ENCODE measurements around the gene SNX10. TPM values are rescaled to one million over a fixed set of nuclear protein-coding genes. Genes with fewer than 3 reads are reported as not detected.

SNX10 gene
- total and polyA plus RNA-seq, 2 donors (not counting 1 experiment from before 2014, with no cell fraction given) = under 0.01 to 0.41 TPM

DNA sequence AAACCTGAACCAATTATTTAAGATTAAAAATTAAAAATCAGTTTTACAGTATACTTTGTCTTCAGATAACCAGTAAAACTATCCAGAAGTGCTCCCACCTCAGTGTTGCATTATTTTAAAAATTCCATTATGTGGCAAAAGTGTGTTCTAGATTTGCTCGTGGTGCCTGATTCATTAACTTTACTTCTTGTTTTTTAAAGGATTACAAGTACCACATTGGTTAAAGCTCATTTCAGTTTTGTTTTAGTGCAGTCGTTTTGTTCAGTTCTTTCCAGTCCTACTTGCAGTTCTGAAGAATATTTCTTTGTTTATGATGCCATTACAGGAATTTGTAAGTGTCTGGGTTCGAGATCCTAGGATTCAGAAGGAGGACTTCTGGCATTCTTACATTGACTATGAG is 69.0 kb downstream of the SNX10 start:
- Histone ChIP-seq H3K27me3 (ENCODE audit: control insufficient read depth, insufficient read depth, low read length) (no peaks in the 10 kb centered on the region), H2AFZ (ENCODE audit: low read length) (no peak overlapping the region), H4K20me1 (ENCODE audit: control insufficient read depth, extremely low read depth, insufficient read depth, low read length) (no peaks in the 10 kb centered on the region), H3K9me3 (ENCODE audit: control insufficient read depth, insufficient read depth, low read depth, low read length) (no peaks in the 10 kb centered on the region), H3K9ac (ENCODE audit: insufficient read depth, low read length) (no peak overlapping the region), H3K27ac (ENCODE audit: insufficient read depth, low read length) (no peak overlapping the region), H3K79me2 (ENCODE audit: control insufficient read depth, insufficient read depth, low read length) (no peaks in the 10 kb centered on the region), H3K4me1 (ENCODE audit: control insufficient read depth, extremely low read depth, insufficient read depth, low read length) (no peaks in the 10 kb centered on the region), H3K36me3 (ENCODE audit: control insufficient read depth, insufficient read depth, low read length) (no peaks in the 10 kb centered on the region), H3K4me2 (ENCODE audit: extremely low read depth, insufficient read depth, low read length) (no peak overlapping the region), H3K4me3 (replicated peaks in 1 of 4; ENCODE audit: control extremely low read depth in 1 of 4, insufficient read depth in 1 of 4, low read depth in 3 of 4, low read length in 4 of 4) (no peak overlapping the region)
- DNase-seq (ENCODE audit: low read depth in 2 of 2) = no peak
- no peak for TF ChIP-seq EZH2 (IDR thresholded peaks at IDR 0.05; ENCODE audit: low read length, missing control alignments)
- TF ChIP-seq, protein P1, sequence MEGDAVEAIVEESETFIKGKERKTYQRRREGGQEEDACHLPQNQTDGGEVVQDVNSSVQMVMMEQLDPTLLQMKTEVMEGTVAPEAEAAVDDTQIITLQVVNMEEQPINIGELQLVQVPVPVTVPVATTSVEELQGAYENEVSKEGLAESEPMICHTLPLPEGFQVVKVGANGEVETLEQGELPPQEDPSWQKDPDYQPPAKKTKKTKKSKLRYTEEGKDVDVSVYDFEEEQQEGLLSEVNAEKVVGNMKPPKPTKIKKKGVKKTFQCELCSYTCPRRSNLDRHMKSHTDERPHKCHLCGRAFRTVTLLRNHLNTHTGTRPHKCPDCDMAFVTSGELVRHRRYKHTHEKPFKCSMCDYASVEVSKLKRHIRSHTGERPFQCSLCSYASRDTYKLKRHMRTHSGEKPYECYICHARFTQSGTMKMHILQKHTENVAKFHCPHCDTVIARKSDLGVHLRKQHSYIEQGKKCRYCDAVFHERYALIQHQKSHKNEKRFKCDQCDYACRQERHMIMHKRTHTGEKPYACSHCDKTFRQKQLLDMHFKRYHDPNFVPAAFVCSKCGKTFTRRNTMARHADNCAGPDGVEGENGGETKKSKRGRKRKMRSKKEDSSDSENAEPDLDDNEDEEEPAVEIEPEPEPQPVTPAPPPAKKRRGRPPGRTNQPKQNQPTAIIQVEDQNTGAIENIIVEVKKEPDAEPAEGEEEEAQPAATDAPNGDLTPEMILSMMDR (conservative IDR thresholded peaks at IDR 0.05 in 1 of 2, IDR thresholded peaks at IDR 0.05 in 1 of 2; ENCODE audit: low read depth in 1 of 2, low read length in 2 of 2) = no peak

DNA sequence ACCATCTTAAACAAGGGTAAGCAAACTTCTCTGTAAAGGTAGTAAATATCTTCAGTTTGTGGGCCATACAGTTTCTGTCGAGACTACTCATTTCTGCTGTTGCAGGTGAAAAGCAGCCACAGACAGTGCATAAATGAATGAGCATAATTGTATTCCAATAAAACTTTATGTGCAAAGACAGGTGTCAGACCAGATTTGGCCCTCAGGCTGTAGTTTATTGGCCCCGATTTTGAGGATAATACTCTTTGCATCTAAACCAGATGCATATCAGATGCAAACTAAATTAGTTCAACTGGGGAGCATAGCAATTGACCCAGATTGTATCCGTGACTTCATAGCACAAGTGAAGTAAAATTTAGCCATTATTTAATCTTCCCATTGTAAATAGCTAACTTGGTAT is 70.0 kb downstream of the SNX10 start:
- H3K9me3 ChIP-seq (ENCODE audit: control insufficient read depth, insufficient read depth, low read depth, low read length) = no peaks in the 10 kb centered on the region
- no peaks in the 10 kb centered on the region for H3K79me2 ChIP-seq (ENCODE audit: control insufficient read depth, insufficient read depth, low read length)
- TF ChIP-seq, protein P1 (conservative IDR thresholded peaks at IDR 0.05 in 1 of 2, IDR thresholded peaks at IDR 0.05 in 1 of 2; ENCODE audit: low read depth in 1 of 2, low read length in 2 of 2) = no peak
- TF ChIP-seq EZH2 (IDR thresholded peaks at IDR 0.05; ENCODE audit: low read length, missing control alignments) = no peak
- H3K27ac ChIP-seq (ENCODE audit: insufficient read depth, low read length) = no peak overlapping the region
- no peak overlapping the region for H3K4me3 ChIP-seq (replicated peaks in 1 of 4; ENCODE audit: control extremely low read depth in 1 of 4, insufficient read depth in 1 of 4, low read depth in 3 of 4, low read length in 4 of 4)
- H3K27me3 ChIP-seq (ENCODE audit: control insufficient read depth, insufficient read depth, low read length) = no peaks in the 10 kb centered on the region
- H3K9ac ChIP-seq (ENCODE audit: insufficient read depth, low read length) = no peak overlapping the region
- no peak overlapping the region for H2AFZ ChIP-seq (ENCODE audit: low read length)
- no peaks in the 10 kb centered on the region for H4K20me1 ChIP-seq (ENCODE audit: control insufficient read depth, extremely low read depth, insufficient read depth, low read length)
- no peaks in the 10 kb centered on the region for H3K4me1 ChIP-seq (ENCODE audit: control insufficient read depth, extremely low read depth, insufficient read depth, low read length)
- no peak overlapping the region for H3K4me2 ChIP-seq (ENCODE audit: extremely low read depth, insufficient read depth, low read length)
- no peaks in the 10 kb centered on the region for H3K36me3 ChIP-seq (ENCODE audit: control insufficient read depth, insufficient read depth, low read length)
- DNase-seq (ENCODE audit: low read depth in 2 of 2) = no peak

DNA sequence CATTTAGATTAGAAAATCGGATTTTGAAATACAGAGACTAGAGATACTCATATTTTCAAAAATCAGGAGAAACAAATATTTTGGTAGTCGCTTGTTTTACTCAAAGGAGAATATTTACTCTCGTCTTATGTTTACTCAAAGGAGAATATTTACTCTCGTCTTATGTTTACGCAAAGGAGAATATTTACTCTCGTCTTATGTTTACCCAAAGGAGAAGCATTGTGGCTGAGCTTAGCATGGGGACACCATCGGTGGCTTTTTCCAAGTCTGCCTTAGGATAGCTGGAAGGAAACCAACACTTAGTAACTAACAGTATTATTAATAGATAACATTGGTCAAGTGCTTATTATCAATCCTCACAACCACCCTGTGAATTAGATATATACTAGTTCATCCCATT is 71.8 kb downstream of the SNX10 start:
- Histone ChIP-seq H3K36me3 (ENCODE audit: control insufficient read depth, insufficient read depth, low read length) (no peaks in the 10 kb centered on the region), H3K79me2 (ENCODE audit: control insufficient read depth, insufficient read depth, low read length) (no peaks in the 10 kb centered on the region), H3K27me3 (ENCODE audit: control insufficient read depth, insufficient read depth, low read length) (no peaks in the 10 kb centered on the region), H4K20me1 (ENCODE audit: control insufficient read depth, extremely low read depth, insufficient read depth, low read length) (no peaks in the 10 kb centered on the region), H3K9ac (ENCODE audit: insufficient read depth, low read length) (no peak overlapping the region), H3K4me3 (replicated peaks in 1 of 4; ENCODE audit: control extremely low read depth in 1 of 4, insufficient read depth in 1 of 4, low read depth in 3 of 4, low read length in 4 of 4) (no peak overlapping the region), H3K27ac (ENCODE audit: insufficient read depth, low read length) (no peak overlapping the region), H3K4me1 (ENCODE audit: control insufficient read depth, extremely low read depth, insufficient read depth, low read length) (no peaks in the 10 kb centered on the region), H3K9me3 (ENCODE audit: control insufficient read depth, insufficient read depth, low read depth, low read length) (no peaks in the 10 kb centered on the region), H3K4me2 (ENCODE audit: extremely low read depth, insufficient read depth, low read length) (no peak overlapping the region), H2AFZ (ENCODE audit: low read length) (no peak overlapping the region)
- no peak for DNase-seq (ENCODE audit: low read depth in 2 of 2)
- TF ChIP-seq EZH2 (IDR thresholded peaks at IDR 0.05; ENCODE audit: low read length, missing control alignments) = no peak
- TF ChIP-seq, protein P1 (conservative IDR thresholded peaks at IDR 0.05 in 1 of 2, IDR thresholded peaks at IDR 0.05 in 1 of 2; ENCODE audit: low read depth in 1 of 2, low read length in 2 of 2) = no peak

Measured in fibroblast of lung (primary cell).